ENCODE measurements around the gene OOSP1.

GRCh38 chr11:59898650-59899049 lies 39.6 kb upstream of the OOSP1 start:
- TF ChIP-seq, protein P1, sequence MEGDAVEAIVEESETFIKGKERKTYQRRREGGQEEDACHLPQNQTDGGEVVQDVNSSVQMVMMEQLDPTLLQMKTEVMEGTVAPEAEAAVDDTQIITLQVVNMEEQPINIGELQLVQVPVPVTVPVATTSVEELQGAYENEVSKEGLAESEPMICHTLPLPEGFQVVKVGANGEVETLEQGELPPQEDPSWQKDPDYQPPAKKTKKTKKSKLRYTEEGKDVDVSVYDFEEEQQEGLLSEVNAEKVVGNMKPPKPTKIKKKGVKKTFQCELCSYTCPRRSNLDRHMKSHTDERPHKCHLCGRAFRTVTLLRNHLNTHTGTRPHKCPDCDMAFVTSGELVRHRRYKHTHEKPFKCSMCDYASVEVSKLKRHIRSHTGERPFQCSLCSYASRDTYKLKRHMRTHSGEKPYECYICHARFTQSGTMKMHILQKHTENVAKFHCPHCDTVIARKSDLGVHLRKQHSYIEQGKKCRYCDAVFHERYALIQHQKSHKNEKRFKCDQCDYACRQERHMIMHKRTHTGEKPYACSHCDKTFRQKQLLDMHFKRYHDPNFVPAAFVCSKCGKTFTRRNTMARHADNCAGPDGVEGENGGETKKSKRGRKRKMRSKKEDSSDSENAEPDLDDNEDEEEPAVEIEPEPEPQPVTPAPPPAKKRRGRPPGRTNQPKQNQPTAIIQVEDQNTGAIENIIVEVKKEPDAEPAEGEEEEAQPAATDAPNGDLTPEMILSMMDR (conservative IDR thresholded peaks at IDR 0.05; ENCODE audit: low read depth in 2 of 2), result no peak
- TF ChIP-seq POLR2AphosphoS5 (IDR thresholded peaks at IDR 0.05; ENCODE audit: low read depth), result no peak
- TF ChIP-seq EZH2phosphoT487 (IDR thresholded peaks at IDR 0.05; ENCODE audit: unreplicated experiment), result no peak
- TF ChIP-seq ZNF114 (CRISPR knock-in tag; IDR thresholded peaks at IDR 0.05), result no peak
- no peak for TF ChIP-seq EZH2 (IDR thresholded peaks at IDR 0.05; ENCODE audit: low read depth, unreplicated experiment)
- no peak for TF ChIP-seq ETS1 (IDR thresholded peaks at IDR 0.05)
- TF ChIP-seq REST (IDR thresholded peaks at IDR 0.05; ENCODE audit: unreplicated experiment), result no peak
- no peak for TF ChIP-seq JUNB (IDR thresholded peaks at IDR 0.05; ENCODE audit: unreplicated experiment)
